NCI-H1417 (cell line): Measurements from ENCODE around the gene THYN1.

Source experiments
- DNase-seq, 3 experiments: peaks; one replicate each; lab custom pipeline; 2025; lab: John Stamatoyannopoulos, UW

The THYN1 gene

GRCh38 chr11:134248910-134249480, 4.2 kb downstream of the THYN1 start:
- no peak for DNase-seq

- DNase-seq, result no peak
Measured at GRCh38 chr11:134246678-134247077, 6.5 kb downstream of the THYN1 start.

DNA sequence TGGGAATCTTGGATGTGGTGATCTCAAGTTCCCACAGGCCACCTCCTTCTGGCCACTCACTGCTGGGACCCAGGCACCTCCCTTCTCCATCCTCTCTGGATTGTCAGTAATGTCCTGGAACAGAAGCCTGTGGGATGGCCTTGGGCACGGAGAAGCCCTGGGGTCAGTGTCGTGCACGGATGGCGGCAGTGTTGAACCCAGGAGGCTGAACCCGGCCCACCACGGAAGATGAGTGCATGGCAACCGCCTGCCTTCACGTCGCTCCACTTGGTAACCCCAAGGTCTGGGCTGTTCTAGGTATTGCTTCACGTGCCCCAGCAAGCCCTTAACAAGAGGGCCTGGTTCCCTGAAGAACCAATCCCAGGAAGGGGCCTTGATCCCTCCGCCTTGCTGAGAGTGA, 7.1 kb downstream of the THYN1 start:
- DNase-seq, result no peak

GRCh38 chr11:134245434-134245833, 7.7 kb downstream of the THYN1 start:
- DNase-seq, result no peak

- peak in 1 of 3 experiments; percentile 22 for DNase-seq
Measured at GRCh38 chr11:134244593-134244992, 8.6 kb downstream of the THYN1 start.

GRCh38 chr11:134243913-134244312, 9.2 kb downstream of the THYN1 start:
- DNase-seq, result no peak

DNA sequence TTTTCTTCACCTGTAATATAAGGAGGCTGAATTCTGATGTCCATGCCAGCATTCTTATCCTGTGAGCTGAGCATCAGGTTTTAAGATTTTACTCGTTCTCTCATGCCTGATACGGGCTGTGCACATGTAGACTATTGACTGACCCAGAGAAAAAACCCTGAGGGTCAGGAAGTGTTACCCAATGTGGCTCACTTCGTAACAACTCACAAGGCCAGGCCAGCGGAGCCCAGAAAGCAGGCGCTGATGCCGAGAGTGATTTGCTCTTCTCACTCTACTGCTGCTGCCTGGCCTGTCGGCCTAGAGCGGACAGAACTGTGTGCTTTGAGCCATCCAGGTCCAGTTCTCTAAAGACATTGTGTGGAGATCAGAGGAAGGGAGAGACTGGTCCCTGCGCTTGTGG, 10.8 kb downstream of the THYN1 start:
- DNase-seq, result peak in 1 of 3 experiments; percentile 39

GRCh38 chr11:134240592-134240991, 12.6 kb downstream of the THYN1 start:
- no peak for DNase-seq

- DNase-seq, result no peak
Measured at GRCh38 chr11:134238956-134239355, 14.2 kb downstream of the THYN1 start.

DNA sequence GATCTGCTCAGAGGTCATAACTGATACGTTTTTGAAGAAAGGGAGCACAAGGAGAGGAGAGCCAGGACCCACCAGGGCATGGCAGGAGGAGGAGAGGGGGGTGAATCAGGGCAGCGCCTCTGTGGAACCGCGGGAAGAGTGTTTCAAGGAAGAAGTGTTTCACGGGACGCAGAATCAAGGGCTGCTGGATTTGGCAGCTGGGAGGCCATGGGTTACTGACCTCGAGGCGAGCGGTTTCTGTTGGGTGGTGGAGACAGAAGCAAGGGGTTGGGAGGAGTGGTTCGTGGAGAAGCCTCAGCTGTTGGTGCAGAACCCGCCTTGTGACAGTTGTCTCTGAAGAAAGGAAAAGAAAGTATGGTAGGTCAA, 15.6 kb downstream of the THYN1 start:
- no peak for DNase-seq

DNA sequence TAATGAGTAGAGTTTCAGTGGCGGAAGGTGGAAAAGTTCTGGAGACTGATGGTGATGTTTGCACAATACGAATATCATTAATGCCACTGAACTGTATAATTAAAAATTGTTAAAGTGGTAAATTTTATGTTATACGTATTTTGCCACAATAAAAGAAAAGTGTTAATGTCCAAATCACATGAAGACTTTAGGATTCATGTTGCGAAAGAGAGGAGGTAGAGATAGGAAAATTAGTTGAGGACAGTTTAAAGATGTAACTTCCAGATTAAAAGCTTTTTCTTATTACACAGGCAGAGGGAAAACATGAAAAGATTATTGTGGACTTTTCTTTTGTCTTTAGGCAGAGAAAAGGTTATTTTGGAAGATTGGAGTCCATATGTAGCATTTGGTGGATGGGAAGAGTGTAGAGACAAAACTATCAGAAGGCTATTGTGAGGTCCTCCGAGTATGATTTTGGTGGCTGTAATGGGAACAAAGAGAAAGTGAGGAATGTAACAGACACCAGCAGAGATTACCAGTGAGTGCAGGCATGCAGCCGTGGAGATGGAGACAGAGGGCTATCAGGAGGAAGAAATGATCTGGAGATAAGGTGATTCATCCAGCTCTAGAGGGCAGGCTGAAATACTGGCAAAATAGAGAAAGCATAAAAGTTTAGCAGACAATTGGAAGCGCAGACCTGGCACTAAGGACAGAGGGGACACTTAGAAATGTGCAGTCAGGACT, 16.2 kb downstream of the THYN1 start:
- no peak for DNase-seq

DNA sequence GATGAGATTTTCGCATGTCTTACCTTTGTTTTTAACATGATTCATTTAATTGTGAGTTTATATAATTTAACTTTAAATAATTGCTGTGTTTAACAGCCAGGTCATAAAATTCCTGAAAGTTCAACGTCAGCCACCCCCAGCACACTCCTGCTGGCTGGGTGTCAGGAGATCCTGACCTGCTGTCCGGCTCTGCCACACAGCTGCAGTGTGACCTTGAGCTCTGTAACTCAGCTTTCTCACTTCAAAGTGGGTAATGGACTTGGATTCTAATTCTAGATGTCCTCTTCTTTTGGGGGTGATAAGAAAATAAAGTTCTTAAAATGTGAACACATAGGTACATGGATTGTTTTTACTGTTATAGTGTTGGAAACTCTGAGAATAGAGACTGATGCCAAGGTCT, 17.8 kb downstream of the THYN1 start:
- DNase-seq, result no peak

- no peak for DNase-seq
Measured at GRCh38 chr11:134233729-134234179, 19.4 kb downstream of the THYN1 start.

DNA sequence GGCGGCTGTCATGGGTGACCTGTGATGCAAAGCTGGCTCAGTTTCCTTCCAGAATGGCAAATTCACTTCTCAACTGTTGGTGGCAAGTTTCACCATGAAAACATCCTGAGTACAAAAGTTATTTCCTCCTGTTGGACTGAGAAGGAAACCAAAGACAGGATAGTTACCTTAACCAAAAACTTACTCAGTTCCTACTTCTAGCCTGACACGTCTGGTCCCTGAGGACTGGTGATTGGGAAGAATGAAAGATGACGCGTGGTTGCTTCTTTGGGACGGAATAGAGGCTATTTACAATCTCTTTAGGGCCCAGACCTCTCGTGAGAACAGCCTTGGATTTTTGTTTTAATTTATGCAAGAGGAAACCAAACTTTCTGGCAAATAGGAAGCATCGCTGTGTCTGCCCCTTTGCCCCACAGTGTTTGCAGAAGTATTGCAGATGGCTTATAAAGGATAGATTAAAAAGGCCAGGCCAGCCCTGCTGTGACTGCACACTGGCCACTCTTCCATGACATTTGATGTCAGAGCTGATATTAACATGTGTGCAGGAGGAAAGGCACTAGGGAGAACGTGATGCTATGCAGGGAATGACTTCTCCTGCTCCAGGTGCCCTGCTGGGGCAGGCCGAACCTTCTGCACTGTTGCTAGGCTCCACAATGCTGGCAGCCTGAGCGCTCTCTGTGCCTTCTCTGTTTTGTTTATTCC, 21.0 kb downstream of the THYN1 start:
- DNase-seq, result no peak

DNA sequence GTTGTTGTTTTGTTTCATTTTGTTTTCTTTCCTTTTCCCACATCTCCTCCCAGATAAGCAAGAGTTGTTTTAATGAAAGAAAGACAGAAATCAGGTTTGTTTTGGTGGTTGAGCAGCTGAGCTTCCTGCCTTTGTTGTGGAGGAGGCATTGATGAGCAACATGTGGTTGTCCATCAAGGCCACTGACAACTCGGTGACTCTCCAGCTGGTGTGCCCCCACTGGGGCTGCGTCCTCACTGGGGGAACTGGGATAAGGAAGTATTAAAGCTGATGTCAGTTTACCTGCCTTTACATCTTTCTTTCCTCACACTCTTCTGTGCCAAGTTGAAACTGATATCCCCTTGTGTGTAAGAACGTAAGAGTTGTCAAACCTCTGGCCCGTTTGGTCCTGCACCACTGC, 22.8 kb downstream of the THYN1 start:
- DNase-seq, result no peak

DNA sequence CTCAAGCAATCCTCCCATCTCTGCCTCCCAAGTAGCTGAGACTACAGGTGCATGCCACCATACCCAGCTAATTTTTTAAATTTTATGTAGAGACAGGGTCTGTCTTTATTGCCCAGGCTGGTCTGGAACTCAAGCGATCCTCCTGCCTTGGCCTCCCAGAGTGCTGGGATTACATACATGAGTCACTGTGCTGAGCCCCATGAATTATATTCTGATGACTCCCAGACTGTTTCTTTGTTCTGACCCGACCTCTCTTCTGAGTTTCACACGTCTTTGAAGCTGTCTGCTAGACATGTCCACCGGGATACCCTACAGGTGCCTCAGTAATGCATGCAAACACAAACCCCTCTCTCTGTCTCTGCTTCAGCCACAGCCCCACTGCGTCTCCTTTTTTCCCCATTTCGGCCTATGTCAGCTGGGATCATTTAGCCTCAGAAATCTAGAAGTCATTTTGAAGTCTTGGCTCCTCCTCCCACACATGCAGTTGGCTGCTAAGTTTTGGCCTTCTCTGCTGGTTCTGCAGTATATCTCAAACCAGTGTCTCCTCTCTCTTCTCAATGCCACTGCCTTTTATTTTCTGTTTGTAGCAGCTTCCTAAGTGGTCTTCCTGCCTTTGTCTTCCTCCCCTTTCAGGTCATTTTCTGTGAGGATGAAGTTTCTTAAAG, 23.9 kb downstream of the THYN1 start:
- DNase-seq, result no peak

GRCh38 chr11:134228625-134229024, 24.5 kb downstream of the THYN1 start:
- DNase-seq, result no peak

- no peak for DNase-seq
Measured at GRCh38 chr11:134226806-134227325, 26.3 kb downstream of the THYN1 start.

DNA sequence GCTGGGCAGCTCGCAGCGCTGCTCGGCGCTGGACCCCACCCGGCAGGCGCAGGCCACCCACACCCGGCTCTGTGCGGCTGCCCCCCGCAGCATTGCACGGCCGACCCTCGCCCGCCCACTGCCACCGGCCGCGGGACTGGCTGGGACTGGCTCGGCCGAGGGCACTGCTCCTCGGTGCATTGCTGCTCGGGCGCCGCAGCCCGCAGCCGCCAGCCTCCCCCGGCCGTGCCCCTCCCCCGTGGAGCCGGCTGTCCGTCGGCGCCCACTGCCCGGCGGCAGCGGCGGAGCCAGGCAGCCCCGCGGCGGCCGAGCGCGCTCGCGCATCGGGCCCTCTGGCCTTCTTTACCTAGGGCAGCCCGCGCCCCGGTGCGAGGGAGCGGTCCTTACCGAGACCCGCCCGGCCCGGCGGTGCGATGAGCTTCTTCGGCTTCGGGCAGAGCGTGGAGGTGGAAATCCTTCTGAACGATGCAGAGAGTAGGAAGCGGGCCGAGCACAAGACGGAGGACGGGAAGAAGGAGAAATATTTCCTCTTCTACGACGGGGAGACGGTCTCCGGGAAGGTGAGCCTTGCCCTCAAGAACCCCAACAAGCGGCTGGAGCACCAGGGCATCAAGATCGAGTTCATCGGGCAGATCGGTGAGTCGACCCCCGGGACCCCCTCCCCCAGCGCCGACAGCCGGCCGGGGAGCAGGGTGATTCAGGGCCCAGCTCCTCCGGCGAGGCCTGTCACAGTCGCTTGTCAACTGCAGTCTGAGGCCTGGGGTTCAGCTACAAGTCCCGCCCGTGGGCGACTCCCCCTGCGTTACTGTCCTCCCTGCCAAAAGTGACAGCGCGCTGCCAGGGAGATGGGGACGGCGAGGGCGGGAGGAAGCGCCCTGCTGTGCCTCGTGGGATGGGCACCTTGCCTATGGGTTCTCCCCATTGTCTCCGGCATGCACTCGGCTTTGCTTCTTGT, 28.2 kb downstream of the THYN1 start:
- peak; percentile 53 to 87 (median 82) for DNase-seq

DNA sequence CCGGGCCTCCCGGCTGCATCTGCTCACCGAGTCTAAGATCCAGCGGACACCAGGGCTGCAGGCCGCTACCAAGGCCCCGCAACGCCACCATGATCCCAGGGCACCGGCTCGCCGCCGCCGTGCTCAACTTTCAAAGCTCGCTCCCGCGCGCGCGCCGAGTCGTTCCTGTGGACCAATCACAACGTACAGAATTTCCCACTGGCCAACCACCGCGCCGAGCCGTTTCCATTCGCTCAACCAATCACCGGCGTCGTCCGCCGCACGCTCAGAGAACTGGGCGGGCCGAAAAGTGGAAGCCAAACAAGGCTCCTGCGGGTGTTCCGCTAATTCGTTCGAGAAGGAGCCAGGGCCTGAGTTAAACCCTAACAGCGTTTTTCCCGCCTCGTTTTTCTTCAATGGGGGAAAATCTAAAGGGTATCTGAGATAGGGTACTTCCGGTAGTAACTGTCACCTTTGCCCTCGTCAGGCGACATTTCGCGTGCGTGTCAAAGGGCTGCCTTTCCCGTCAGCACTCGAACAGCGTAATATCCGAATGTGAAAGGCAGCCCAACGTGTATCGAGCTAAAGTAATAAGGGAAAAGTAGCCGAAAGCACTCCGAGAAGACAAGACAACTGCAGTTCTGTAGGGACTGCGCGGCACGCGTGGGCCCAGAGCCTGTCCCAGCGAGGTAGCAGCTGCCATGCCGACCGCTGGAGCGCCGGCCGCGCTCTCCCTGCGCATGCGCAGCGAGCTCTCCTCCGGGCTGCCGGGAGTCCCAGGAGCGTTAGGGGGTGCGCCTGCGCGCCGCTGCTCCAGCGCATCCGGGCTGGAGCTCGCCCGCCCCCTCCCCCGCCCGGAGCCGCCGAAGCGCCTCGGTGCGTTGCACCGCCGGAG, 29.1 kb downstream of the THYN1 start, which contains the start of the genes NCAPD3 and VPS26B:
TSS of gene NCAPD3 (minus strand) at position 132 of the 874 bp plus-strand sequence. CDS start at position 91, 41 bp downstream.
TSS of gene VPS26B (plus strand) at position 836 of the 874 bp plus-strand sequence. CDS start 452 bp downstream, outside the sequence.
- peak; percentile 98 to 99 (median 98) for DNase-seq
